ENCODE results near the gene SPG11.
"Not testable (repeated sequence)": the region's sequence is repeated elsewhere in the genome, so short reads cannot be mapped to it uniquely, and the experiment has no call there.

Gene SPG11

GRCh38 chr15:44706946-44707636, 43.6 kb upstream of the SPG11 start:
- Histone ChIP-seq H3K4me3 (no peak overlapping the region), H3K27ac (no peak overlapping the region)
- TF ChIP-seq CTCF (IDR thresholded peaks at IDR 0.05), result no peak
- no peak for DNase-seq (ENCODE audit: low spot score)

- no peak for TF ChIP-seq CTCF (IDR thresholded peaks at IDR 0.05)
- no peak for DNase-seq (ENCODE audit: low spot score)
- H3K27ac ChIP-seq, result no peak overlapping the region
- H3K4me3 ChIP-seq, result no peak overlapping the region
Observed at GRCh38 chr15:44706401-44706800, 42.9 kb upstream of the SPG11 start.

- Histone ChIP-seq H3K27ac (no peak overlapping the region), H3K4me3 (no peak overlapping the region)
- no peak for TF ChIP-seq CTCF (IDR thresholded peaks at IDR 0.05)
- DNase-seq (ENCODE audit: low spot score), result no peak
Observed at GRCh38 chr15:44705986-44706385, 42.5 kb upstream of the SPG11 start.

GRCh38 chr15:44700676-44701075, 37.2 kb upstream of the SPG11 start:
- not testable (repeated sequence) for DNase-seq (ENCODE audit: low spot score); H3K27ac ChIP-seq; H3K4me3 ChIP-seq

GRCh38 chr15:44698641-44699040, 35.2 kb upstream of the SPG11 start:
- no peak for TF ChIP-seq CTCF (IDR thresholded peaks at IDR 0.05)
- Histone ChIP-seq H3K4me3 (no peak overlapping the region), H3K27ac (no peak overlapping the region)
- no peak for DNase-seq (ENCODE audit: low spot score)

- no peak overlapping the region for H3K4me3 ChIP-seq
- no peak overlapping the region for H3K27ac ChIP-seq
- no peak for DNase-seq (ENCODE audit: low spot score)
- no peak for TF ChIP-seq CTCF (IDR thresholded peaks at IDR 0.05)
Observed at GRCh38 chr15:44697014-44697413, 33.6 kb upstream of the SPG11 start.

- H3K27ac ChIP-seq, result no peak overlapping the region
- H3K4me3 ChIP-seq, result no peak overlapping the region
- TF ChIP-seq CTCF (IDR thresholded peaks at IDR 0.05), result no peak
- no peak for DNase-seq (ENCODE audit: low spot score)
Observed at GRCh38 chr15:44695294-44695693, 31.8 kb upstream of the SPG11 start.
